HL-60 (cell line): ENCODE results near the gene GARIN5B.

Experiments
- CTCF ChIP-seq: IDR thresholded peaks from one replicate; pipeline ENCODE4 v1.5.1; 2011; ENCODE audit warnings: low read length, control low read depth, inconsistent platforms; ENCODE audit not compliant: insufficient read depth
- POLR2AphosphoS5 ChIP-seq: IDR thresholded peaks from 2 replicates; pipeline ENCODE4 v1.6.1; 2012; ENCODE audit warnings: low read depth

- TF ChIP-seq CTCF, result no peak
- TF ChIP-seq POLR2AphosphoS5, result no peak
These were observed 24.9 kb upstream of the GARIN5B start for GRCh38 chr19:55387736-55388497.
